ENCODE results near the gene ASB10. TPM values are rescaled to one million over a fixed set of nuclear protein-coding genes. Genes with fewer than 3 reads are reported as not detected.

Gene ASB10
- total and polyA plus RNA-seq, 2 experiments from 2014 or later: not detected

DNA sequence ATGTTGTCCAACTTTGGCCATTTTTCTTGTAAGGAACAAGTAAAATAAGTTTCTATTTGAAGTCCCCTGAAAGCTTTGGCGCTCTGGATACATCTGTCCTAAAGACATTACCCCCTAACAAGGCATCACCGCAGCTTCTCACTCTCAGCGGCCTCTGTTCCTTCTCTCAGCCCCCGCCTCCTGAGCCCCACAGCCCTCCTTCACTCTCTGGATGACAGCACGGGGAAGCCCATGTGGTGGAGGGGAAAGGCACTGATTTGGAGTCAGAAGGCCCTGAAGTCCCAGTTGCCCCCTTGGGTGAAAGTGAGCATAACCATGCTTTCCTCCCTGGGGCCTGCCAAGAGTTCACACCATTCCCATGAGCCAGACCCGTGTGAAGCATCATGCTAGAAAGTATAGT, 18.7 kb upstream of the ASB10 start (continued):
- TF ChIP-seq ETS1 (IDR thresholded peaks at IDR 0.05): no peak
- no peak for TF ChIP-seq STAT1 (IDR thresholded peaks at IDR 0.05; ENCODE audit: unreplicated experiment)

DNA sequence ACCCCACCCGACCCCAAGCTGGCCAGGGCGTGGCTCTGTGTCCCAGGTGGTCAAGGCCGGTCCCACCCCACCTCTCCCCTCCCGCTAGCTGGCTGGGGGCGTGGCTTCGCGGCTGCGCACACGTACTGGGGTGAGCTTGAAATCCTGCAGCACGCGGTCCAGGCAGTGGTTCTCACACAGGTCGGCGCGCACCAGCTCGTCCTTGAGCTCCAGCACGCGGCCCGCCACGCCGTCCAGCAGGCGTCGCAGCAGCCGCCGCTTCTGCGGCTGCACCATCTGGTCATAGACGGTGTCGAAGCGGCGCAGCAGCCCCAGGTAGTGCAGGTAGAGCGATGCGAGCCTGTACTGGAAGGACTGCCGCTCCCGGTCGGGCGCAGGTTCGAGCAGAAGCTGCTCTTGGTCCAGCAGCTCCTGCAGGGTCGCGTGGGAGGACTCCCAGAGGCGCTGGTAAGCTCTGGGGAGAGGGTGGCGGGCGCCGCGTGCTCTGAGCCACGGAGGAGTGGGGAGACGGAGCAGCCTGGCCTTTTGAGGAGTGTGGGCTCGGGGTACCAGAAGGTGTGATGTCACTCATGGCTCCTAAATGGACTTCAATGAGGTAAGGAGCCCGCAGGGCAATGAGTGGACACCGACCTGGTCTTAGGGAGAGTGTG, 17.5 kb upstream of the ASB10 start:
- no peaks in the 10 kb centered on the region for H3F3A ChIP-seq (replicated peaks; ENCODE audit: low read depth)
- no peaks in the 10 kb centered on the region for H3K9me2 ChIP-seq (ENCODE audit: insufficient read depth)
- peak; percentile 17 for ATAC-seq
- Mint-ChIP-seq H3K4me1 (peaks cover 2% of the 10 kb centered on the region; the same call in 1 of the 3 replicates), H3K36me3 (ENCODE audit: low read depth) (no peaks in the 10 kb centered on the region; the same call in 2 of the 3 replicates), H3K9me3 (no peaks in the 10 kb centered on the region), H3K27me3 (ENCODE audit: insufficient read depth, low read depth, poor library complexity) (peaks cover 21% of the 10 kb centered on the region), H3K4me3 (no peak overlapping the region), H3K27ac (no peak overlapping the region)
- H3K4me1 ChIP-seq (ENCODE audit: insufficient read depth): no peaks in the 10 kb centered on the region
- no peaks in the 10 kb centered on the region for H3K79me2 ChIP-seq (replicated peaks; ENCODE audit: insufficient read depth)
- H3K36me3 ChIP-seq (ENCODE audit: insufficient read depth): no peaks in the 10 kb centered on the region
- H3K27ac ChIP-seq (ENCODE audit: low read depth): no peak overlapping the region
- H3K4me2 ChIP-seq: no peak overlapping the region
- H2AFZ ChIP-seq: 0 out of 2 replicates have a peak overlapping the region, but pooled peaks have one; percentile 18
- H3K4me3 ChIP-seq: no peak overlapping the region
- H4K20me1 ChIP-seq (replicated peaks; ENCODE audit: insufficient read depth): no peaks in the 10 kb centered on the region
- no peak for DNase-seq (ENCODE audit: low spot score)
- H3K27me3 ChIP-seq (ENCODE audit: insufficient read depth): no peaks in the 10 kb centered on the region
- TF ChIP-seq CREB1 (CRISPR knock-in tag; IDR thresholded peaks at IDR 0.05; ENCODE audit: low read depth) (no peak), JUNB (IDR thresholded peaks at IDR 0.05; ENCODE audit: unreplicated experiment) (no peak), EZH2 (IDR thresholded peaks at IDR 0.05; ENCODE audit: low read depth, unreplicated experiment) (no peak), NANOG (IDR thresholded peaks at IDR 0.05; ENCODE audit: borderline replicate concordance) (no peak), POLR2AphosphoS5 (IDR thresholded peaks at IDR 0.05; ENCODE audit: low read depth) (no peak), ETS1 (IDR thresholded peaks at IDR 0.05) (no peak), ZNF114 (CRISPR knock-in tag; IDR thresholded peaks at IDR 0.05) (no peak), STAT1 (IDR thresholded peaks at IDR 0.05; ENCODE audit: unreplicated experiment) (no peak), EZH2phosphoT487 (IDR thresholded peaks at IDR 0.05; ENCODE audit: unreplicated experiment) (no peak), ZNF331 (CRISPR knock-in tag; IDR thresholded peaks at IDR 0.05; ENCODE audit: low read depth) (no peak)
- TF ChIP-seq, protein P1, sequence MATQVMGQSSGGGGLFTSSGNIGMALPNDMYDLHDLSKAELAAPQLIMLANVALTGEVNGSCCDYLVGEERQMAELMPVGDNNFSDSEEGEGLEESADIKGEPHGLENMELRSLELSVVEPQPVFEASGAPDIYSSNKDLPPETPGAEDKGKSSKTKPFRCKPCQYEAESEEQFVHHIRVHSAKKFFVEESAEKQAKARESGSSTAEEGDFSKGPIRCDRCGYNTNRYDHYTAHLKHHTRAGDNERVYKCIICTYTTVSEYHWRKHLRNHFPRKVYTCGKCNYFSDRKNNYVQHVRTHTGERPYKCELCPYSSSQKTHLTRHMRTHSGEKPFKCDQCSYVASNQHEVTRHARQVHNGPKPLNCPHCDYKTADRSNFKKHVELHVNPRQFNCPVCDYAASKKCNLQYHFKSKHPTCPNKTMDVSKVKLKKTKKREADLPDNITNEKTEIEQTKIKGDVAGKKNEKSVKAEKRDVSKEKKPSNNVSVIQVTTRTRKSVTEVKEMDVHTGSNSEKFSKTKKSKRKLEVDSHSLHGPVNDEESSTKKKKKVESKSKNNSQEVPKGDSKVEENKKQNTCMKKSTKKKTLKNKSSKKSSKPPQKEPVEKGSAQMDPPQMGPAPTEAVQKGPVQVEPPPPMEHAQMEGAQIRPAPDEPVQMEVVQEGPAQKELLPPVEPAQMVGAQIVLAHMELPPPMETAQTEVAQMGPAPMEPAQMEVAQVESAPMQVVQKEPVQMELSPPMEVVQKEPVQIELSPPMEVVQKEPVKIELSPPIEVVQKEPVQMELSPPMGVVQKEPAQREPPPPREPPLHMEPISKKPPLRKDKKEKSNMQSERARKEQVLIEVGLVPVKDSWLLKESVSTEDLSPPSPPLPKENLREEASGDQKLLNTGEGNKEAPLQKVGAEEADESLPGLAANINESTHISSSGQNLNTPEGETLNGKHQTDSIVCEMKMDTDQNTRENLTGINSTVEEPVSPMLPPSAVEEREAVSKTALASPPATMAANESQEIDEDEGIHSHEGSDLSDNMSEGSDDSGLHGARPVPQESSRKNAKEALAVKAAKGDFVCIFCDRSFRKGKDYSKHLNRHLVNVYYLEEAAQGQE (IDR thresholded peaks at IDR 0.05; ENCODE audit: unreplicated experiment): no peak
- TF ChIP-seq, protein P2, sequence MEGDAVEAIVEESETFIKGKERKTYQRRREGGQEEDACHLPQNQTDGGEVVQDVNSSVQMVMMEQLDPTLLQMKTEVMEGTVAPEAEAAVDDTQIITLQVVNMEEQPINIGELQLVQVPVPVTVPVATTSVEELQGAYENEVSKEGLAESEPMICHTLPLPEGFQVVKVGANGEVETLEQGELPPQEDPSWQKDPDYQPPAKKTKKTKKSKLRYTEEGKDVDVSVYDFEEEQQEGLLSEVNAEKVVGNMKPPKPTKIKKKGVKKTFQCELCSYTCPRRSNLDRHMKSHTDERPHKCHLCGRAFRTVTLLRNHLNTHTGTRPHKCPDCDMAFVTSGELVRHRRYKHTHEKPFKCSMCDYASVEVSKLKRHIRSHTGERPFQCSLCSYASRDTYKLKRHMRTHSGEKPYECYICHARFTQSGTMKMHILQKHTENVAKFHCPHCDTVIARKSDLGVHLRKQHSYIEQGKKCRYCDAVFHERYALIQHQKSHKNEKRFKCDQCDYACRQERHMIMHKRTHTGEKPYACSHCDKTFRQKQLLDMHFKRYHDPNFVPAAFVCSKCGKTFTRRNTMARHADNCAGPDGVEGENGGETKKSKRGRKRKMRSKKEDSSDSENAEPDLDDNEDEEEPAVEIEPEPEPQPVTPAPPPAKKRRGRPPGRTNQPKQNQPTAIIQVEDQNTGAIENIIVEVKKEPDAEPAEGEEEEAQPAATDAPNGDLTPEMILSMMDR (conservative IDR thresholded peaks at IDR 0.05; ENCODE audit: low read depth in 2 of 2): no peak
